CD4-positive, alpha-beta T cell treated with Interleukin-6 for 4 hours (primary cell): ENCODE data around the gene ZNF239.
"Not testable (repeated sequence)": the region's sequence is repeated elsewhere in the genome, so short reads cannot be mapped to it uniquely, and the experiment has no call there.

Experiments
- DNase-seq: peaks from one replicate; pipeline ENCODE4 v3.0.0-alpha.2; 2020; ENCODE audit warnings: mixed read lengths

The ZNF239 gene

DNA sequence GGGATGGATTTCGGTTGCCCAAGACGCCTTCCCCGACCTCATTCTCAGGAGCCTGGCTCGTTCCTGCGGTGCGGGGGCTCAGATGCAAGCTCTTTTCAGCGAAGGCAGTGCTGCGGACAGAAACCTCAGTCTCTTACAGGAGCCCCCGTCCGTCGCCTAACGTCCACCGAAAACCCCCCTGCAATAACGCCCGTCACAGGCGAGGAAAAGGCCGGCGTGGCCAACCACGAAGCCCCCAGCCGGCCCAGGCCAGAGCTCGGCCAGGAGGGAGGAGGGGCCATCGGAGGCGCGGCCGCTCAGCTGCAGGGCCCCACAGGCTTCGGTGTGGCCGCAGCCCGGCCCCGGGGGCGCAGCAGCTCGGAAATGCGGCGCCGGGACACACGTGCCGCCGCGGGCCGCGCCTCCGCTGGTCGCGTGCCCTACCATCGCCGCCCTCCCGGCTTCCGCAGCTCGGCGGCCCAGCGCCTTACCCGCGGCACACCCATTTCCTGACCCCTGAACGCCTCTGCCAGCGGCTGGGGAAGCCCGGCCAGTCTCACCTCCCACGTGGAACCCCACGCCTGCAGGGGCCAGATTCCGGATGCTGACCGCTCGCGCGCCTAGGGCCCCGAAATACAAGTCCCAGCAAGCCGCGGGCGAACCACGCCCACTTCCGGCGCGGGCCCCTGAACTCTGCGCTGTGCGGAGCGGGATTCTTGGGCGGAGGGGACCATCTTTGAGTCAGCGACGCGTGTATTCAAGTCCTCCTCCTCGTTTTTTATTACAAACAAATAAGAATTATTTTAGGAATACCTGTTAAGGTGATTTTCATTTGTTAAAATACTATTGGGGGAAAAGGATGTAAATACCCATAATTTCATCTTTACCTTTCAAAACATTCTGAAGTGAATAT is at the start of gene ZNF239:
Gene ZNF239 (minus strand): TSS at position 616 of the 892 bp plus-strand sequence. CDS start 16,537 bp downstream, outside the sequence.
- DNase-seq = peak; percentile 88

DNA sequence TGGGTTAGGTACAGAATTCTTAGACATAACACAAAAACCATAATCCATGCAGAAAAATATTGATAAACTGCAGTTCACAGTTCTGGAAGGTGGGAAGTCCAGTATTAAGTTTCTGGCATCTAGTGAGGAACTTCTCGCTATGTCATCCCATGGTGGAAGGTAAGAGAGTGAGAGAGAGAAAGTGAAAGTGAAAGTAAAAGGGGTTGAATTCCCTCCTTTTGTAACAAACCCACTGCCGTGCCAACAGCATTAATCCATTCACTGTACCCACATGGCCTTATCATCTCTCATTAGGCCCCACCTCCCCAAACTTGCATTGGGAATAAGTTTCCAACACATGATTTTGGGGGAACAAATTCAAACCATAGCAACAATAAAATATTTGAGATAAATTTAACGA is 48.9 kb upstream of the ZNF239 start:
- peak; percentile 25 for DNase-seq

DNA sequence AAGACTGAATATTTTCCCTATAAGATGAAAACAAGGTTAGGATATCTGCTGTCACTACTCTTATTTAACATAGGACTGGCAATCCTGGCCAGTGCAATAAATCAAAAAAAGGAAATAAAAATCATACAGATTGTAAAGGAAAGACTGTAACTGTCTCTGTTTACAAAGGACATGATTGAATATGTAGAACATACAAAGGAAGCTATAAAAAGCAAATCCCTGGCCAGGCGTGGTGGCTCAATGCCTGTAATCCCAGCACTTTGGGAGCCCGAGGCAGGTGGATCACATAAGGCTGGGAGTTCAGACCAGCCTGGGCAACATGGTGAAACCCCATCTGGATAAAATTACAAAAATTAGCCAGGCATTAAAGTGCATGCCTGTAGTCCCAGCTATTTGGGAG is 47.6 kb upstream of the ZNF239 start:
- no peak for DNase-seq

DNA sequence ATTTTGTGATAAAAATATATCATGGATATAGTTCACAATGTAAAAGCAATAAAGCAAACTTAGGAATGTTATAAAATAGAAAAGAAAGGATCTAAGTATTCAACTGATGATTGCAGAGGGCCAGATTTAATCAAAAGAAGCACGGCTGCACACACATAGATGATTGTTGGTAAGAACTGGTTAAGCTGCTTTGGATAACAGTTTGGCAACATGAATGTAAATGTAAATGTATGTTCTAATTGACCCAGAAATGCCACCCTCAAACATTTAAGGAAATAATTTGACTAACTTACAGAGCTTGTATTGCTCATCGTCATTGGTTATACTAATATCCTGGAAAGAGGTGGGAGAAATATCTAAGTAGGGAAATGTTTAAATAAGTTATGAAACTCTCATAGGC is 45.0 kb upstream of the ZNF239 start:
- DNase-seq = no peak

DNA sequence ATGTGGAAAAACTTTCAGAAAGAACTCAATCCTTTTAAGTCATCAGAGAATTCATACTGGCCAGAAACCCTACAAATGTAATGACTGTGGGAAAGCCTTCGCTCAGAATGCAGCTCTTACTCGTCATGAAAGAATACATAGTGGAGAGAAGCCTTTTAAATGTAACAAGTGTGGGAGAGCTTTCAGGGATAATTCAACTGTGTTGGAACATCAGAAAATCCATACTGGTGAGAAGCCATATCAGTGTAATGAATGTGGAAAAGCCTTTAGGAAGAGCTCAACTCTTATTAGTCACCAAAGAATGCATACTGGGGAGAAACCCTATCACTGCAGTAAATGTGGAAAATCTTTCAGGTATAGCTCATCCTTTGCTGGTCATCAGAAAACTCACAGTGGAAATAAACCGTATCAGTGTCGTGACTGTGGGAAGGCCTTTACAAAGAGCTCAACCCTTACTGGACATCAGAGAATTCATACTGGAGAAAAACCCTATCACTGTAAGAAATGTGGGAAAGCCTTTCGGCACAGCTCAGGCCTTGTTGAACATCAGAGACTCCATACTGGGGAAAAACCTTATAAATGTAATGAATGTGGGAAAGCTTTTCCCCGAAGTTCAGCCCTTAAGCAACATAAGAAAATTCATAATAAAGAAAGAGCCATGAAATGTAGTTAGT is 42.4 kb upstream of the ZNF239 start:
- DNase-seq = no peak

DNA sequence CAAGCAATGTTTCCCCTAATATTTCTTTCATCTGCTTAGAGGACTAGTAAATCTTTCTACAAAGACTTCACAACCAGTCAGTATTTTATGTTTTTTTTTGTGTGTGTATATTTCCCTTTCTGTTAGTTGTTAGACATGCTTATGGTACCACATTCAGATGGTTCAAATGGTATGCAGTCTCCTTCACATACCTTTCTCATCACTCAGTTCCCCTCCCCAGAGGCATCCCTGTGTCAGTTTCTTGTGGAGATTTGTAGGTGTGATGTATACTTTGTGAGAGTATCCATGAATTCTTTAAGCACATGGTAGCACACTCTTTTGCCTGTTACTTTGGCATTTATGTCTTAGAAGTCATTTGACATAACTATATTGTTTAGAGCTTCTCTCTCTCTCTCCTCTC is 36.2 kb upstream of the ZNF239 start:
- DNase-seq = no peak

DNA sequence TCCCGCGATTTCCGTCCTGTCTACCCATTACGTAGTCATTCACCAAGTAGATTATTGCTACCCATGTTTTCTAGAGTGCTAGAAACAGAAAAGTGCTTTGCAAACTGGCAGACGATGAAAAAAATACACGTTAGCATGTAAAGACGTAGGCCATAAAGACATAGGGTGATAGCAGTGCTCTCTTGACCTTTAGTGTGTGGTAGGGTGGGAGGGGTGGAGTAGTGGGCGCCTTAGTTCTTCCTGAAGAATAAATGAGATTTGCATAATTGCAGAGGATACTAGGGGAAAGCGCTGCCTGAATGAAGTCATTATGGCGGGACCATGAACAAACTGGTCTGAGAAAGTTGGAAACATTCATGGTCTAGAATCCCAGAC is 32.8 kb upstream of the ZNF239 start:
- DNase-seq = no peak

DNA sequence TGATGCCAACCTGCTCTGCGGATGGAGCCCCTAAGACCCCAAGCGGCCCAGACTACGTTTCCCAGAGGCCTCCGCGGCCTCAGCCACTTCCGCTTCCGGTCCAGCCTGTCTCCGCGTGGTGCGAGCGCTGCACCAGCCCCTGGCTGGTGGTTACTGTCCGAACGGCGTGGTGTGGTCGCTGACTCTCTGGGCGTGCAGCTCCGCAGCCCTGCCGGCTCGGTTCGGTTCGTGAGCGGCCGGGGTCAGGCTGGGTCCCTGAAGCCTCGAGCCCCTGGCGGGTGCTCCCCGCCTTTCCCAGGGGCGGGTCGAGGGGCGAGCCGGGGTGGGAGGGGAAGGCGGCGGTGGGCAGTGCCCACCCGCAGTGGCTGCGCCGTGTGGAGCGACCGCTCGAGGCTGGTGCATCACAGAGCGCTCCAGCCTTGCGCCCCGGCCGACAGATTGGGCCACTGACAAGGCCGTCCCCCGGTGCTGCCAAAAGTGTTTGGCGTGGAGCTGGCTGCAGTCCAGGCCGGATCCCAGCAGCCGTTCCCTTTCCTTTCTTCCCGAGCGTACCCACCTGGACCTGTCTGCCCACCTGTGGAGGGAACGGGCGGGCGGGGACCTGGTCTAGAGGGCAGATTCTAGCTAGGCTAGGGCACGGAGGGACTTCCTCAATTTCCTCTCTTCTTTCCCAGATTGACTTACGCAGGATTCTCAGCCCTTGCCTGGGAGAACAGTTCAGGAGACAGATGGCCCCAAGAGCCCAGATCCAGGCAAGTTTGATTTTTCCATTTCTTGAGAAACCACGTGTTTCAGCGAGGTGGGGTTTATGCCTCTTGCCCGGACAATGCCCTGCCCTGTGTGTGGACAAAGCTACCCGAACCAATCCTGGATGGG is 32.1 kb upstream of the ZNF239 start, which contains the start of gene ZNF485:
Gene ZNF485 (plus strand): TSS at position 116 of the 876 bp plus-strand sequence. CDS start 613 bp downstream, at position 729.
- DNase-seq = peak; percentile 77

DNA sequence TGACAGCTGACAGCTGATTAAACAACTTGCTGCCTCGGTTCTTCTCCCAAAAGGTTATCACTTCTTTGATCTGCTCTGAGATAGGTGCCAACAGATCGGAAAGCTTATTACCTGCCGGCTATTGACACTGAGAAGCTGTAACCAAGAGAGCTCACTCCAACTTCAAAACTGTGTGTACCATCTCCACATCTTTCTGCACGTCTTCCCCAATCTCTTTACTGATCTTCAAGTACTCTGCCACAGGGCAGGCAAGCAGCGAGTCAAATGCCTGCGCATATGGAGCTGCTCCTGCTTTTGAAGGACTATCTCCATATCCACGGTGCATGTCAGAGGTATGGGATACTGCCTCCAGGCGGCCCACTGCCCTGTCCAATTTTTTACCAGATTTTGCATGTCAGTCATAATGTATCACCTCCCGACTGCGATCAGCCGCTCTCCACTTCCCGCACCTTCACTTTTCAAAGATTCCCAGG is 31.5 kb upstream of the ZNF239 start:
- DNase-seq = no peak

DNA sequence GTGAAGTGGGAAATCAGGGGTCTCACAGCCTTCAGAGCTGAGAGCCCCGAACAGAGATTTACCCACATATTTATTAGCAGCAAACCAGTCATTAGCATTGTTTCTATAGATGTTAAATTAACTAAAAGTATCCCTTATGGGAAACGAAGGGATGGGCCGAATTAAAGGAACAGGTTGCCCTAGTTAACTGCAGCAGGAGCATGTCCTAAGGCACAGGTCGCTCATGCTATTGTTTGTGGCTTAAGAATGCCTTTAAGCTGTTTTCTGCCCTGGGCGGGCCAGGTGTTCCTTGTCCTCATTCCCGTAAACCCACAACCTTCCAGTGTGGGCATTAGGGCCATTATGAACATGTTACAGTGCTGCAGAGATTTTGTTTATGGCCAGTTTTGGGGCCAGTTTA is 27.2 kb upstream of the ZNF239 start:
- DNase-seq = not testable (repeated sequence)

DNA sequence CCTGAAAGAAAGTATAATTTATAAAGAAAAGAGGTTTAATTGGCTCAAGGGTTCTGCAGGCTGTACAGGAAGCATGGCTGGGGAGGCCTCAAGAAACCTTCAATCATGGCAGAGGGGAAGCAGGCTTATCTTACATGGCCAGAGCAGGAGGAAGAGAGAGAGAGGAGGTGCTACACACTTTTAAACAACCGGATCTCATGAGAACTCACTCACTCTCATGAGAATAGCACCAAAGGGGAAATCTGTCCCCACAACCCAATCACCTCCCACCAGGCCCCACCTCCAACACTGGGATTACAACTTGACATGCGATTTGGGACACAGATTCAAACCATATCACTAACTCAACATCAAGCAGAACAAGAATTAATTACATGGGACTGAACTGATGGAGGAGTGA is 24.9 kb upstream of the ZNF239 start:
- DNase-seq = no peak

DNA sequence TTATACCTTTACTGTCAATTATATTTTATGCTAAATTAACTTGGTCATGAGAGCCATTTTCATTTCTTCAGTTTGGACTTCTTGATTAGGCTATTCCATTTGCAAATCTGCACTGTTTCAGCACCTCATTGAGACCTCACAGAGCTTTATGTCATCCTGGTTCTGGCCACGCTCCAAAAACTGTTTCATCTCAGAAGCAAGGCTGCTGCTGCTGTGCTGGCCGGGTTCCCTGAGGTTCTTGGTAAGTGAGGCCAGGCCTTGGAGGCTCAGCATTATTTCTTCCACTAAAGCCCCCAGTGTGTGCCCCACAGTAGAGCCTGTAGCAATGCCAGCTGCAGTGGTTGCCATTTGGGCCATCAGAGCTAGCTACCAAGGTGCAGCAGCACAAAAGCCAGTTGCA is 24.0 kb upstream of the ZNF239 start:
- no peak for DNase-seq

DNA sequence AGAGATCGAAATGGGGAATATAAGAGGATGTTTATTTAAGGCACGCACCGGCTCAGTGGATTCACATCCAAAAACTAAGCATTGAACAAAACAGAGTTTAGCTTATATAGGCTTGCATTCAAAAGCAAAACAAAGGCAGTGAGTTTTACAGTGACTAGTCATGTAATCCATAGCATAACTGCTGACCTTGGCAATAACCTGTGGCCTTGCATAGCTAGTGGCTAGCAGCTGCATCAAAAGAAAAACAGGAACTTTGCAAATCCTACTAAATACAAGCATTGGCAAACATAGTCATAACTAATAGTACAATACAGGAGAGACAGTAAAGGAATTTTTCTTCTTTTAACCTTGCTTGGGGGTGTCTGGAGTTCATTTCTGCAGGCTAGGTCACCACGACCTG is 22.1 kb upstream of the ZNF239 start:
- DNase-seq = no peak

DNA sequence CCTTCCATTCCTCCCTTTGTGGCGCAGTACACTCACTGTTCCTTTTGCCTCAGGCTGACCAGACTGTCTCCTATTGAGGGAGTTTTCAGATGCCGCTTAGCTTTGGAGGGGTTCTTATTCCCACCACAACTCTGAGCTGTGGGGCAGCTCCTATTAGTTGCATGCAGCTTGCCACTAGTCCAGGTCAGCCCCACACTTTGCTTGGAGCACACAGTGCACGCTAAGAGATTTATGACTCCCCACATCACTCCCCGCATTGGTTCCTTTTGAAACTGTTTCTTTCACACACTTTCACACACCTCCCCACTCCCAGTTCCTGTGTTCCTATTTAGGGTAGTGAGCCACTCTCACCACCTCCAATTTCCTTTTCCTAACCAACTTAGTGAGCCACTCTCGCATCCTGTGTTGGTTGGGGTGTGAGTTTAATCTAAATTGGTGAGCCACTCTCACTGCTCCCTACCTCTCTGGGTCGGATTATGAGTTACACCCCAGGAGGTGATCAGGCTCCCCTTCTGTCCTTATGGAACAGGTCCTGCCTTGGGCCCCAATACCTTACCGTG is 21.4 kb upstream of the ZNF239 start:
- peak; percentile 23 for DNase-seq

DNA sequence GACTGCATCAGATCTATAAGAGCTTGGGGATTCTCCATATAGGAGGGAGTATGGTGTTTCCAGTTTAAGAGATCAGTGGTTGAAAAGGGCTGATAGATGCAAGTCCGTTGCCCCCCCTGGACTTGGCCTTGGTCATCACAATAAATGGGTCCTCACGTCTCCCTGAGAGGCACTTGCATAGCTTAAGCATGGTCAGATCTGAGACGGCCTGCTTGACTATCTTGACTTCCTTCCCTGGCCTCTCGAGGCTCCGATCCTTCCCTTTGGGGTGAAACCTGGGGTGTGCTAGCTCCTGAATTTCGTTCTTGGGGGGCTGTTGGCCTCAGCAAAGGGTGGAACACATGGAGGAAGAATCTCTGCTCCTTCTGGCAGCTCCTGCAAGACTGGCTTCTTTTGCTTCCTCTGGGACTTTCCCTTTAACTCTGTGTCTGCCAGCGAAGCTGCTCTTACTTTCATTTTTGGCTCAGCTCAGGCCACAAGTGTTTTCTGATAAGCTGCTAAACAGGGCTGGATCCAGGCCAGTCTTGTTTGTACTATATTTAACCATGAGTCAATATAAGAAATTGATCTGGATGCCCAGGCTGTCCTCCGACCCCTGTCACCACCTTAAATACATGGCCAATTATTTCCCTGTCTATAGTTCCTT is 20.7 kb upstream of the ZNF239 start:
- DNase-seq = peak; percentile 34

DNA sequence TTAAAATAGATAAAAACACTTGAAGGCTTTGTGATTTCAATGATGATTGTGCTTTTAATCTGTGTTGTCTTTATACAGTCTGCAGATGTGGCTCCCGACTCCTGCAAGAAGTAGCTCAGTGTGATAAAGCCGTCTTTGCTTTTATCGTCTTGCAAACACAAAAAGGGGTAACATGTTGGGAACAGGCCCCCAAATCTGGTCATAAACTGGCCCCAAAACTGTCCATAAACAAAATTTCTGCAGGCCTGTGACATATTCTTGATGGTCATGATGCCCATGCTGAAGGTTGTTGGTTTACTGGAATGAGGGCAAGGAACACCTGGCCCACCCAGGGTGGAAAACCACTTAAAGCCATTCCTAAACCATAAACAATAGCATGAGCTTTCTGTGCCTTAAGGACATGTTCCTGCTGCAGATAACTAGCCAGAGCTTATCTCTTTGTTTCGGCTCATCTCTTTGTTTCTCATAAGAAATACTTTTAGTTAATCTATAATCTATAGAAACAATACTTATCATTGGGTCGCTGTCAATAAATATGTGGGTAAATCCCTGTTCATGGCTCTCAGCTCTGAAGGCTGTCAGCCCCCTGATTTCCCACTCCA is 17.0 kb upstream of the ZNF239 start:
- no peak for DNase-seq

DNA sequence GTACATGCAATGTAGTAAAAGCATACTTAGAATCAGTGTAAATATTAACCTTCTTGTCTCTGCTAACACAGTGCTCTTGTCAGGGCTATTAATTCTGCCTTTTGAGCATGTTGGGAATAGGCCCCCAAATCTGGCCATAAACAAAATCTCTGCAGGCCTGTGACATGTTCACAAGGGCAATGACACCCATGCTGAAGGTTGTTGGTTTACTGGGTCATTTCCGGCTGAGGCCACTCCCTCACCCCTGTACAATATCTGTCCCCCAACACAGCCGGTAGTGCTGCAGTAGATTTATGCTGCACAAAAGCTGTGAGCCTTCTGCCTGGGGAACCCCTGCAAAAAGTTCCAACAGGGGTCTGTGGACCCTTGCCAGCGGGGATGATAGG is 12.3 kb upstream of the ZNF239 start:
- DNase-seq = not testable (repeated sequence)

DNA sequence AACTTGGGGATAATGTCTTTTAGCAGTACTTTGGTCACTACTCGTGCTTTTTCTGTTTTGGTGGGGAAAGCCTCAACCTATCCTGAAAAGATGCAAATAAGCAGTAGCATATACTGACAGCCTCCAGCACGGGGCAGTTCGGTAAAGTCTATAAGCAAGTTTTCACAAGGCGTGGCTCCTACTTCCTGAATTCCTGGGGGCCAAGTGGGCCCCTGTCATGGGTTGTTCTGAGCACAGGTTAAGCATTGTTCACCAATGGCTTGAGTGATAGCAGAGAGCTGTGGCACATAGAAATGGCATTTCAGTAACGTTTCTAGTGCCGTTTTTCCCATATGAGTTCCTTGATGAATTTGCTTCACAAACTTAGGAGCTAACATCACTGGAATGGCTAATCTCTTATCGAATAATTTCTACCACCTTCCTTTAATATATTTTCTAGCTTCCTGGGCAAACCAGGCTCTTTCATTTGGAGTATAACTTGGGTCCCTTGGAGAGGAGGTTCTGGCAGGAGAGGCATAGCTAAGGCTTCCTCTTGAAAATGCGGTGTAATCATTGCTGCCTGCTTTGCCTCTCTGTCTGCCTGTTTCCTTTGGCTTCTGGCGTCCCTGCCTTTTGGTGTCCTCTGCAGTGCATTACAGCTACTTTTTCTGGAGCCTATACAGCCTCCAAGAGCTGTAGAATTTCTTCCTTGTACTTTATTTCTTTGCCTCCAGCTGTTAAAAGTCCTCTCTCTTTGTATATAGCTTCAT is 11.7 kb upstream of the ZNF239 start:
- DNase-seq = no peak

DNA sequence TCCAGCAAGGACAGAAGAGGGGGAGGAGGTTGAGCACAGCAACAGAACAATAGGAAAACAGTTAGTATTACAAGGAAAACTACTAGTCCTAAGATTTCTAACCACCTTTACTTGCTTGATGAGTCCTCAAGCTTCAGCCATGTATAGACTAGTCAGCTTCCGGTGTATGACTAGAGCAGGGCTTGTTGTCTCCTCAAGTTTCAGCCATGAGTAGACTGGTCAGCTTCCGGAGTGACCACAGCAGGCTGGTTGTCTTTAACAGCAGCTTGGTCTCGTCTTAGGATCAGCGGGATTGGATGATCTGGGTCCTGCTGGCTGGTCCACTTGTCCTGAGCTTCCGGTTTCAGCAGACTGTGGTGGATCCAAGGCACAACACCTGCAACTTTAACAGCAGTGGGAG is 10.6 kb upstream of the ZNF239 start:
- DNase-seq = no peak

DNA sequence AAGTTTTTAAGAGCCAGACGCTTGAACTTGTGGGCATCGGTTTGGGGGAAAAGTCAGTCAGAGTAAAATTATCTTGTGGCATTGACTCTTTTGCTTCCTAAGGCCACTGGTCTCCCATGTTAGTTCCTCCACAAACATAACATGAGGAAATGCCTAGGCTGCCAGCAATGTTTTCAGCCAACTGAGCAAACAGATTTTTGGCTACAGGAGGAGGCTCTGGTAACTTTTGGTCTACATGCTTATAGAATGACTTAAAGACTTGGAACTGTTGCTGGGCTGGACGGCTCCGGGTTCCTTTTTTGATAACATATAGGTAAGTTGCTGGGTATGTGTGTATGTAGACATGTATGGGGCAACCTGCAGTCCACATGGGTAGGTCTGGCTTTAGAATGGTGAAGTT is 9.6 kb upstream of the ZNF239 start:
- DNase-seq = no peak

DNA sequence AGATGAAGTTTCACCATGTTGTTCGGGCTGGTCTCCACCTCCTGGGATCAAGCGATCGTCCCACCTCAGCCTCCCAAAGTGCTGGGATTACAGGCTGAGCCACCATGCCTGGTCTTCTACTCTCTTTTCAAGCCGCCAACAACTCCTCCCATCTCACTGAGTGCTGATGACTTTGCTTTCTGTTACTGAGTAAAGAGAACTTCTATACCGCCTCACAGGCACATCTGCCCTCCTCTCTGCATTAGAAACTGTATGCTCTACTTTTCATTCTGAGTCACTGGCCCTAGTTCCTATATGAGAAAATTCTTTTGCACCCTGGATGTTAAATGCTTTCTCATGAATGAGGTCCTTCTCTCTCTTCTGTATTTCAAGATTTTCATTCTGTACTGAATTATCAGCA is 2.2 kb upstream of the ZNF239 start:
- no peak for DNase-seq
